ENCODE data around the gene ING1.
"Not testable (repeated sequence)": the region's sequence is repeated elsewhere in the genome, so short reads cannot be mapped to it uniquely, and the experiment has no call there.

- TF ChIP-seq CTCF (conservative IDR thresholded peaks at IDR 0.05; ENCODE audit: low read depth, low read length); EZH2 (IDR thresholded peaks at IDR 0.05; ENCODE audit: low read length, unreplicated experiment); EZH2phosphoT487 (IDR thresholded peaks at IDR 0.05; ENCODE audit: borderline replicate concordance, low read length): not testable (repeated sequence)
Observed at GRCh38 chr13:110695774-110696173, 17.7 kb upstream of the ING1 start.
